Mammary epithelial cell (primary cell): ENCODE data around the gene NDUFA6.

Experiments
- EZH2 ChIP-seq: IDR thresholded peaks from 2 replicates; pipeline ENCODE4 v1.6.1; 2012; ENCODE audit warnings: low read length, inconsistent platforms, borderline replicate concordance
- TF ChIP-seq, protein P1 (sequence below), 2 donors: IDR thresholded peaks in 1 of 2; conservative IDR thresholded peaks in 1 of 2; 2 replicates each; pipeline ENCODE4 v1.5.1; 2011 to 2012; ENCODE audit warnings: inconsistent platforms in 2 of 2, low read length in 2 of 2, mild to moderate bottlenecking in 2 of 2, control low read depth in 1 of 2, low read depth in 1 of 2; ENCODE audit not compliant: insufficient read depth in 1 of 2; ENCODE audit errors: extremely low read depth in 1 of 2

DNA sequence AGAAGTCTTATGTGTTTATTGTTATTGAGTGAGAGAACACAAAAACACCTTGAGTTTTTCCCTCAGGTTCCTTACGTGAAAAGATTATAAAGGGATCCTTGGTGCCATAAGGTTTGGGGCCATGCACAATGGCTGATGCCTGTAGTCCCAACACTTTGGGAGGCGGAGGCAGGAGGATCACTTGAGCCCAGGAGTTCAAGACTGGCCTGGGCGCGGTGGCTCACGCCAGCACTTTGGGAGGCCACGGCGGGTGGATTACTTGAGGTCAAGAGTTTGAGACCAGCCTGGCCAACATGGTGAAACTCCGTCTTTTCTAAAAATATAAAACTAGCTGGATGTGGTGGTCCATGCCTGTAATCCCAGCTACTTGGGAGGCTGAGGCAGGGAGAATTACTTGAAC, 5.7 kb downstream of the NDUFA6 start:
- TF ChIP-seq, protein P1, sequence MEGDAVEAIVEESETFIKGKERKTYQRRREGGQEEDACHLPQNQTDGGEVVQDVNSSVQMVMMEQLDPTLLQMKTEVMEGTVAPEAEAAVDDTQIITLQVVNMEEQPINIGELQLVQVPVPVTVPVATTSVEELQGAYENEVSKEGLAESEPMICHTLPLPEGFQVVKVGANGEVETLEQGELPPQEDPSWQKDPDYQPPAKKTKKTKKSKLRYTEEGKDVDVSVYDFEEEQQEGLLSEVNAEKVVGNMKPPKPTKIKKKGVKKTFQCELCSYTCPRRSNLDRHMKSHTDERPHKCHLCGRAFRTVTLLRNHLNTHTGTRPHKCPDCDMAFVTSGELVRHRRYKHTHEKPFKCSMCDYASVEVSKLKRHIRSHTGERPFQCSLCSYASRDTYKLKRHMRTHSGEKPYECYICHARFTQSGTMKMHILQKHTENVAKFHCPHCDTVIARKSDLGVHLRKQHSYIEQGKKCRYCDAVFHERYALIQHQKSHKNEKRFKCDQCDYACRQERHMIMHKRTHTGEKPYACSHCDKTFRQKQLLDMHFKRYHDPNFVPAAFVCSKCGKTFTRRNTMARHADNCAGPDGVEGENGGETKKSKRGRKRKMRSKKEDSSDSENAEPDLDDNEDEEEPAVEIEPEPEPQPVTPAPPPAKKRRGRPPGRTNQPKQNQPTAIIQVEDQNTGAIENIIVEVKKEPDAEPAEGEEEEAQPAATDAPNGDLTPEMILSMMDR (conservative IDR thresholded peaks at IDR 0.05 in 1 of 2, IDR thresholded peaks at IDR 0.05 in 1 of 2; ENCODE audit: extremely low read depth in 1 of 2, insufficient read depth in 1 of 2, low read depth in 1 of 2, low read length in 2 of 2): no peak
- TF ChIP-seq EZH2: no peak
